SK-N-SH treated with all-trans-retinoic acid at 6 μM for 48 hours (cell line): Measurements from ENCODE around the gene GPR150.

Experiments used
- ATAC-seq: fragments of 200-7000 bp; cut with Tn5 transposase; 3 replicates; pipeline ENCODE4 v1.9.1; 2020; ENCODE audit warnings: mild to moderate bottlenecking, moderate library complexity
- ARNTL ChIP-seq: fragments of 450-650 bp; formaldehyde crosslinking; IDR thresholded peaks from 2 replicates; pipeline ENCODE4 v1.5.0; 2020; ENCODE audit warnings: low read depth, mild to moderate bottlenecking, moderate library complexity, borderline replicate concordance
- BACH2 ChIP-seq: fragments of 250-450 bp; sonication (Bioruptor Pico); IDR thresholded peaks from 2 replicates; pipeline ENCODE4 v1.9.0; 2021; ENCODE audit warnings: mild to moderate bottlenecking, borderline replicate concordance
- CSDC2 ChIP-seq: fragments of 250-450 bp; sonication (Bioruptor Pico); IDR thresholded peaks from 2 replicates; pipeline ENCODE4 v1.5.0; 2020; ENCODE audit warnings: mild to moderate bottlenecking, moderate library complexity
- CSRNP3 ChIP-seq: fragments of 250-450 bp; sonication (Bioruptor Pico); IDR thresholded peaks from 2 replicates; pipeline ENCODE4 v1.5.1; 2021; ENCODE audit warnings: mild to moderate bottlenecking, moderate library complexity
- ESRRG ChIP-seq: fragments of 250-450 bp; sonication (Bioruptor Pico); IDR thresholded peaks from 2 replicates; pipeline ENCODE4 v1.6.1; 2021; ENCODE audit warnings: mild to moderate bottlenecking
- ISL1 ChIP-seq: fragments of 250-450 bp; sonication (Bioruptor Pico); IDR thresholded peaks from 2 replicates; pipeline ENCODE4 v2.1.2; 2022; ENCODE audit warnings: mild to moderate bottlenecking, moderate library complexity
- OSR1 ChIP-seq: fragments of 250-450 bp; sonication (Bioruptor Pico); IDR thresholded peaks from 2 replicates; pipeline ENCODE4 v1.8.0; 2022; ENCODE audit warnings: moderate library complexity, mild to moderate bottlenecking, inconsistent platforms
- PATZ1 ChIP-seq: fragments of 250-450 bp; sonication (Bioruptor Pico); IDR thresholded peaks from 2 replicates; pipeline ENCODE4 v1.8.0; 2020; ENCODE audit warnings: mild to moderate bottlenecking, moderate library complexity, borderline replicate concordance
- POU6F1 ChIP-seq: fragments of 250-450 bp; sonication (Bioruptor Pico); IDR thresholded peaks from 2 replicates; pipeline ENCODE4 v1.8.0; 2021; ENCODE audit warnings: low read depth, mild to moderate bottlenecking, moderate library complexity, borderline replicate concordance
- PPARA ChIP-seq: fragments of 250-450 bp; sonication (Bioruptor Pico); IDR thresholded peaks from 2 replicates; pipeline ENCODE4 v1.5.0; 2020; ENCODE audit warnings: mild to moderate bottlenecking, borderline replicate concordance
- RARB ChIP-seq: fragments of 250-450 bp; sonication (Bioruptor Pico); IDR thresholded peaks from 2 replicates; pipeline ENCODE4 v1.8.0; 2021; ENCODE audit warnings: mild to moderate bottlenecking, moderate library complexity
- SNAI2 ChIP-seq: fragments of 250-450 bp; sonication (Bioruptor Pico); IDR thresholded peaks from 2 replicates; pipeline ENCODE4 v1.5.0; 2020; ENCODE audit warnings: mild to moderate bottlenecking, moderate library complexity
- TCF4 ChIP-seq: fragments of 250-450 bp; sonication (Bioruptor Pico); IDR thresholded peaks from 2 replicates; pipeline ENCODE4 v1.8.0; 2021; ENCODE audit warnings: mild to moderate bottlenecking, moderate library complexity, borderline replicate concordance
- TOX ChIP-seq: fragments of 250-450 bp; sonication (Bioruptor Pico); IDR thresholded peaks from 2 replicates; pipeline ENCODE4 v1.8.0; 2021; ENCODE audit warnings: mild to moderate bottlenecking, moderate library complexity, borderline replicate concordance
- TSHZ2 ChIP-seq: fragments of 250-450 bp; sonication (Bioruptor Pico); IDR thresholded peaks from 2 replicates; pipeline ENCODE4 v1.5.0; 2020; ENCODE audit warnings: mild to moderate bottlenecking, moderate library complexity
- ZC3H10 ChIP-seq: fragments of 250-450 bp; sonication (Bioruptor Pico); IDR thresholded peaks from 2 replicates; pipeline ENCODE4 v1.5.1; 2021; ENCODE audit warnings: mild to moderate bottlenecking, moderate library complexity
- ZFP3 ChIP-seq: fragments of 250-450 bp; sonication (Bioruptor Pico); IDR thresholded peaks from 2 replicates; pipeline ENCODE4 v1.5.0; 2020; ENCODE audit warnings: mild to moderate bottlenecking, moderate library complexity
- ZFP30 ChIP-seq: fragments of 450-650 bp; formaldehyde crosslinking; IDR thresholded peaks from 2 replicates; pipeline ENCODE4 v1.5.0; 2022; ENCODE audit warnings: mild to moderate bottlenecking, moderate library complexity
- ZNF565 ChIP-seq: fragments of 450-650 bp; formaldehyde crosslinking; conservative IDR thresholded peaks from 2 replicates; pipeline ENCODE4 v1.5.0; 2020; ENCODE audit warnings: low read depth, mild to moderate bottlenecking, moderate library complexity
- ZNF70 ChIP-seq: fragments of 450-650 bp; formaldehyde crosslinking; IDR thresholded peaks from 2 replicates; pipeline ENCODE4 v1.5.0; 2020; ENCODE audit warnings: mild to moderate bottlenecking, moderate library complexity
- ZNF8 ChIP-seq: fragments of 450-650 bp; formaldehyde crosslinking; IDR thresholded peaks from 2 replicates; pipeline ENCODE4 v1.5.0; 2020; ENCODE audit warnings: mild to moderate bottlenecking, moderate library complexity

Gene GPR150

GRCh38 chr5:95626701-95627100, 6.8 kb downstream of the GPR150 start:
- no peak for ATAC-seq
- TF ChIP-seq OSR1 (CRISPR knock-in tag) (no peak), ZFP3 (CRISPR knock-in tag) (no peak), ZNF8 (CRISPR knock-in tag) (no peak), CSRNP3 (CRISPR knock-in tag) (no peak), ZNF565 (no peak), BACH2 (CRISPR knock-in tag) (no peak), TCF4 (CRISPR knock-in tag) (no peak), ZFP30 (CRISPR knock-in tag) (no peak), ZNF70 (CRISPR knock-in tag) (no peak), ARNTL (no peak), PPARA (CRISPR knock-in tag) (no peak), ESRRG (CRISPR knock-in tag) (no peak), TOX (CRISPR knock-in tag) (no peak), TSHZ2 (CRISPR knock-in tag) (no peak), PATZ1 (CRISPR knock-in tag) (no peak), SNAI2 (CRISPR knock-in tag) (no peak)

- ATAC-seq = no peak
- TF ChIP-seq ZNF70 (CRISPR knock-in tag) = no peak
- no peak for TF ChIP-seq CSDC2 (CRISPR knock-in tag)
- no peak for TF ChIP-seq TOX (CRISPR knock-in tag)
- no peak for TF ChIP-seq OSR1 (CRISPR knock-in tag)
- no peak for TF ChIP-seq TCF4 (CRISPR knock-in tag)
- no peak for TF ChIP-seq ZFP3 (CRISPR knock-in tag)
- no peak for TF ChIP-seq RARB (CRISPR knock-in tag)
- no peak for TF ChIP-seq POU6F1
- no peak for TF ChIP-seq ZFP30 (CRISPR knock-in tag)
- TF ChIP-seq TSHZ2 (CRISPR knock-in tag) = no peak
- no peak for TF ChIP-seq PATZ1 (CRISPR knock-in tag)
- TF ChIP-seq SNAI2 (CRISPR knock-in tag) = no peak
- no peak for TF ChIP-seq ESRRG (CRISPR knock-in tag)
- no peak for TF ChIP-seq ISL1 (CRISPR knock-in tag)
- no peak for TF ChIP-seq ZC3H10
- no peak for TF ChIP-seq BACH2 (CRISPR knock-in tag)
- TF ChIP-seq ARNTL = no peak
- TF ChIP-seq ZNF565 = no peak
- no peak for TF ChIP-seq CSRNP3 (CRISPR knock-in tag)
Measured at GRCh38 chr5:95627971-95628810, 8.3 kb downstream of the GPR150 start.
